ENCODE results near the gene NCKAP1.

DNA sequence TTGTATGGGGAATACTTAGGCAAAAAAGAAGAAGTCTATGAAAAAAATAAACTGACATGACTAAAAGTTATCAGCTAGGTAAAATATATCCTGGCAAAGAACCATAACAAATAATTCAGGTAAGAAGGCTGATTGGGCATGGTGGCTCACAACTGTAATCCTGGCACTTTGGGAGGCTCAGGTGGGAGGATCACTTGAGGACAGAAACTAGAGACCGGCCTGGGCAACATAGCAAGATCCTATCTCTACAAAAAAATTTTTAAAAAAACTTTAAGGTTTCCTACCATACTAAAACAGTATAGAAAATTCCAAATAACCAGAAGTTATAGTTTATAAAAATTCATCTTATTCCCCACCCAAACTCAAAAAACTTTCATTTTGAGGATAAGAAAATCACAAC, 10.8 kb downstream of the NCKAP1 start:
- TF ChIP-seq EZH2 (IDR thresholded peaks at IDR 0.05; ENCODE audit: low read length, missing control alignments), result no peak
- TF ChIP-seq, protein P1, sequence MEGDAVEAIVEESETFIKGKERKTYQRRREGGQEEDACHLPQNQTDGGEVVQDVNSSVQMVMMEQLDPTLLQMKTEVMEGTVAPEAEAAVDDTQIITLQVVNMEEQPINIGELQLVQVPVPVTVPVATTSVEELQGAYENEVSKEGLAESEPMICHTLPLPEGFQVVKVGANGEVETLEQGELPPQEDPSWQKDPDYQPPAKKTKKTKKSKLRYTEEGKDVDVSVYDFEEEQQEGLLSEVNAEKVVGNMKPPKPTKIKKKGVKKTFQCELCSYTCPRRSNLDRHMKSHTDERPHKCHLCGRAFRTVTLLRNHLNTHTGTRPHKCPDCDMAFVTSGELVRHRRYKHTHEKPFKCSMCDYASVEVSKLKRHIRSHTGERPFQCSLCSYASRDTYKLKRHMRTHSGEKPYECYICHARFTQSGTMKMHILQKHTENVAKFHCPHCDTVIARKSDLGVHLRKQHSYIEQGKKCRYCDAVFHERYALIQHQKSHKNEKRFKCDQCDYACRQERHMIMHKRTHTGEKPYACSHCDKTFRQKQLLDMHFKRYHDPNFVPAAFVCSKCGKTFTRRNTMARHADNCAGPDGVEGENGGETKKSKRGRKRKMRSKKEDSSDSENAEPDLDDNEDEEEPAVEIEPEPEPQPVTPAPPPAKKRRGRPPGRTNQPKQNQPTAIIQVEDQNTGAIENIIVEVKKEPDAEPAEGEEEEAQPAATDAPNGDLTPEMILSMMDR (conservative IDR thresholded peaks at IDR 0.05 in 1 of 2, IDR thresholded peaks at IDR 0.05 in 1 of 2; ENCODE audit: low read depth in 1 of 2, low read length in 2 of 2), result no peak

Measured in fibroblast of lung (primary cell).